Loucy (cell line): Measurements from ENCODE around the gene ASS1.

Experiments
- CTCF ChIP-seq: fragments of 200-600 bp; sonication (generic); conservative IDR thresholded peaks from 2 replicates; pipeline ENCODE4 v1.5.1; 2014; ENCODE audit warnings: mild to moderate bottlenecking, antibody characterized with exemption, low read length
- EZH2phosphoT487 ChIP-seq: fragments of 200-600 bp; IDR thresholded peaks from 2 replicates; pipeline ENCODE4 v1.6.1; 2018; ENCODE audit warnings: antibody characterized with exemption, mild to moderate bottlenecking, moderate library complexity, borderline replicate concordance

GRCh38 chr9:130498298-130498917, 53.6 kb downstream of the ASS1 start:
- TF ChIP-seq CTCF (no peak), EZH2phosphoT487 (no peak)
